ENCODE results near the gene LIN7B.

The LIN7B gene

GRCh38 chr19:49106648-49107135 lies 7.5 kb upstream of the LIN7B start:
- peak; percentile 90 for TF ChIP-seq CTCF (IDR thresholded peaks at IDR 0.05; ENCODE audit: low read depth, low read length, missing control alignments)
- H3K4me3 ChIP-seq (ENCODE audit: low read depth, low read length): no peak overlapping the region
- no peak for DNase-seq (ENCODE audit: low read depth)

- no peak overlapping the region for H3K4me3 ChIP-seq (ENCODE audit: low read depth, low read length)
- TF ChIP-seq CTCF (IDR thresholded peaks at IDR 0.05; ENCODE audit: low read depth, low read length, missing control alignments): no peak
Observed at GRCh38 chr19:49107625-49108459, 6.3 kb upstream of the LIN7B start.

GRCh38 chr19:49109051-49109450 lies 5.1 kb upstream of the LIN7B start:
- no peak overlapping the region for H3K4me3 ChIP-seq (ENCODE audit: low read depth, low read length)
- TF ChIP-seq CTCF (IDR thresholded peaks at IDR 0.05; ENCODE audit: low read depth, low read length, missing control alignments): no peak
- DNase-seq (ENCODE audit: low read depth): no peak

More at GRCh38 chr19:49107625-49108459, 6.3 kb upstream of the LIN7B start:
- DNase-seq (ENCODE audit: low read depth): no peak

GRCh38 chr19:49109569-49110233 lies 4.5 kb upstream of the LIN7B start:
- no peak for DNase-seq (ENCODE audit: low read depth)
- no peak overlapping the region for H3K4me3 ChIP-seq (ENCODE audit: low read depth, low read length)
- TF ChIP-seq CTCF (IDR thresholded peaks at IDR 0.05; ENCODE audit: low read depth, low read length, missing control alignments): no peak

GRCh38 chr19:49110567-49110966 lies 3.6 kb upstream of the LIN7B start:
- H3K4me3 ChIP-seq (ENCODE audit: low read depth, low read length): no peak overlapping the region
- no peak for DNase-seq (ENCODE audit: low read depth)
- TF ChIP-seq CTCF (IDR thresholded peaks at IDR 0.05; ENCODE audit: low read depth, low read length, missing control alignments): no peak

GRCh38 chr19:49111218-49111998 lies 2.8 kb upstream of the LIN7B start:
- DNase-seq (ENCODE audit: low read depth): no peak
- H3K4me3 ChIP-seq (ENCODE audit: low read depth, low read length): no peak overlapping the region
- no peak for TF ChIP-seq CTCF (IDR thresholded peaks at IDR 0.05; ENCODE audit: low read depth, low read length, missing control alignments)
